Measurements from ENCODE around the gene GLTP.

- TF ChIP-seq, protein P1, sequence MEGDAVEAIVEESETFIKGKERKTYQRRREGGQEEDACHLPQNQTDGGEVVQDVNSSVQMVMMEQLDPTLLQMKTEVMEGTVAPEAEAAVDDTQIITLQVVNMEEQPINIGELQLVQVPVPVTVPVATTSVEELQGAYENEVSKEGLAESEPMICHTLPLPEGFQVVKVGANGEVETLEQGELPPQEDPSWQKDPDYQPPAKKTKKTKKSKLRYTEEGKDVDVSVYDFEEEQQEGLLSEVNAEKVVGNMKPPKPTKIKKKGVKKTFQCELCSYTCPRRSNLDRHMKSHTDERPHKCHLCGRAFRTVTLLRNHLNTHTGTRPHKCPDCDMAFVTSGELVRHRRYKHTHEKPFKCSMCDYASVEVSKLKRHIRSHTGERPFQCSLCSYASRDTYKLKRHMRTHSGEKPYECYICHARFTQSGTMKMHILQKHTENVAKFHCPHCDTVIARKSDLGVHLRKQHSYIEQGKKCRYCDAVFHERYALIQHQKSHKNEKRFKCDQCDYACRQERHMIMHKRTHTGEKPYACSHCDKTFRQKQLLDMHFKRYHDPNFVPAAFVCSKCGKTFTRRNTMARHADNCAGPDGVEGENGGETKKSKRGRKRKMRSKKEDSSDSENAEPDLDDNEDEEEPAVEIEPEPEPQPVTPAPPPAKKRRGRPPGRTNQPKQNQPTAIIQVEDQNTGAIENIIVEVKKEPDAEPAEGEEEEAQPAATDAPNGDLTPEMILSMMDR (IDR thresholded peaks at IDR 0.05): no peak
- no peak for TF ChIP-seq POLR2A (IDR thresholded peaks at IDR 0.05)
These were observed 10.4 kb upstream of the GLTP start for GRCh38 chr12:109890620-109891170.
